H1 (cell line): ENCODE results near the gene HOXB6. TPM values are rescaled to one million over a fixed set of nuclear protein-coding genes. Genes with fewer than 3 reads are reported as not detected.

Experiments
- CBX5 ChIP-seq: fragments of 300-800, 300-1000 bp; sonication (generic); IDR thresholded peaks from 2 replicates; pipeline ENCODE4 v1.7.1; 2016; ENCODE audit warnings: antibody characterized with exemption, low read length, low read depth
- GABPA ChIP-seq: IDR thresholded peaks from 2 replicates; pipeline ENCODE4 v1.6.1; 2011; ENCODE audit warnings: mild to moderate bottlenecking, low read length, moderate library complexity, borderline replicate concordance; ENCODE audit not compliant: insufficient read depth
- RNF2 ChIP-seq: fragments of 200-900, 300-1000 bp; sonication (generic); IDR thresholded peaks from 2 replicates; pipeline ENCODE4 v1.7.1; 2016; ENCODE audit warnings: borderline replicate concordance, low read depth, mild to moderate bottlenecking, antibody characterized with exemption, low read length; ENCODE audit not compliant: poor library complexity, severe bottlenecking; ENCODE audit errors: missing control alignments
- SIX5 ChIP-seq: IDR thresholded peaks from 2 replicates; pipeline ENCODE4 v1.6.1; 2011; ENCODE audit warnings: mild to moderate bottlenecking, low read depth, low read length
- polyA plus RNA-seq, 7 experiments: library from polyadenylated mRNA; depleted of rRNA in 3 of 7; stranded (reverse) in 5 of 7; unstranded in 2 of 7; fragments of >200 nt in 5 of 7; fragments of 200-250 nt in 2 of 7; gene quantifications; 1 replicate in 5 of 7; 2 replicates in 1 of 7; 4 replicates in 1 of 7; pipeline versions ENCODE4 v1.2.1 to v1.2.3, GENCODE V29; 2011 to 2013; ENCODE audit warnings: missing spikeins in 2 of 7, mixed read lengths in 2 of 7
- total RNA-seq: library from RNA; stranded (reverse); fragmentation: NEBNext Ultra II Directional; extraction: Animal tissue kit (Norgen Biotek cat#: 25700); gene quantifications from 2 replicates; pipeline ENCODE4 v1.2.1, GENCODE V29; 2021

The HOXB6 gene
- total and polyA plus RNA-seq, 2 of the 8 experiments (the other 6 are each of a cell fraction or from before 2014, with no cell fraction given), result not detected

DNA sequence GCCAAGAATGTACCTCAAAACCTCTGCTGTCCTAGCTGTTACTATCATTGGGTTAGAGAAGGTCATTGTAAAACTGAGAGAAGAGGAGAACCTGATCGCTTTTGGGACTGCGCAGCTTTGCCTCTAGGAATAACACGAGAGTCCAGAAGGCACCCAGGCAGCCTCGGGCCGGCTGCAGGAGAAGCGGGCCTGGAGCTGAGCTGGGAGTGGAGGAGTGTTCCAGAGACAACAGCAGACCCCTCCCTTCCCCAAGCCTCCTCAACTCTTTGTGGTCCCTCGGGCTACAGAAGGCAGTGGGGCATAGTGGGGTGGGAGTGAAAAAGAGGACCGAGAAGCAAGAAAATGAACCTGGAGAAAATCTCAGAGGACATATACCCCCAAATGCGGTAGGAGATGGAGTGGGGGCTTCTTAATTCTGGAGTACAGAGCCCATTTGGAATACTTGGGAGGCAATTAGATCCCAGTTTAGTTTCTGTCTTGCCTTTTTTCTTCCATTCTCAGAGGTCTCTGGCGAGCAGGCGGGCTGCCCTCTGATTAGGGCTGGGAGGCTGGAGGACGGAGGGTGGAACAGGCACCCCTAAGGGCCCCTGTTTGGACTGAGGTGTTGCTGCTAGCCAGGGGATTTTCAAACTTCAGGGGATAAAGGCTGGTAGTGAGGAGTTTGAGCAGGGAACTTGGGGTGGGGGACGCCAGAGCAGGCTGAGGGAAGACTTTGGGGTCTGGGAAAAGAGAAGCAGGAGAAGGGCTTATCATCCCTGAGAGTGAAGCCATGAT, 46.5 kb downstream of the HOXB6 start (continued):
- TF ChIP-seq GABPA, result no peak
- no peak for TF ChIP-seq CBX5
- no peak for TF ChIP-seq SIX5
- TF ChIP-seq RNF2, result peak; percentile 86
